Measurements from ENCODE around the gene CTSD.
A peak's percentile ranks its signal among the peaks of the same experiment; 100 is the strongest.

CTSD gene

DNA sequence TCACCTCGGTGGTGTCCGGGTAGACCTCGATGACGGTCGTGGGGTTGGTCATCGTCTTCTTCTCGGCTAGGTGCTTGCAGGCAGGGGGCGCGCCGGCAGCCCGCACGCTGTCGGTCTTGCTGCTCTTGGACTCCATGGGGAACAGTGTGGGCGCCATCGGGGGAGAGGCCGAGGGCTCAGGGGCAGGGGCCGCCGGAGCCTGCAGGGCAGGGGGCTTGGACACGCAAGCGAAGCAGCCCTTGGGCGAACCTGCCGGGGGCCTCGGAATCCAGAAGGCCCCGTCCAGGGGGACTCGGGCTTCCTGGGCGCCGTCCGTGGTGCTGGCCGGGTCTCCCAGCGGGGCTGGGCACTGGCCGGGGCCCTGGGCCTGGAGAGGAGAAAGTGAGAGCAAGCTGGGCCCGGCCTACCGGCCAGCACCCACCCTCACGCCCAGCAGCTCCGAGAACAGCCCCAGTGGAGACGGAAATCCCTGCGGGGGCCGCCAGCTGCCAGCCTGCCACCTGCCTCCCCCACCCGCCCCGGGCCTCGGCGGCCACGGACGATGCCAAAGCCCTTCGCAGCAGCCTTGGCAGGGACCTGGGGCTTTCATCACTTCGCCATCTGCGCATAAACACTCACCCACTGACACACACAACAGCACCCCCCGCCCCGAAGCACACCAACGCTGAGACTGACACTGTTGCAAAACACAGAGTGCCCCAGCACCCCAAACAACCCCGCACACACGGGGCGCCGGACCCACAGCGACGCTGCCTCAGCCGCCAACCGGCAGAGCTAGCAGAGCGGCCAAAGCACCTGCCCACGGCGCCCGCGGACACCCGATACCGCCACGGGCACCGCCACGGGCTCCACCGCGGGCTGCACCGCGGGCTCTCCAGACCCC, 15.7 kb downstream of the CTSD start:
- peak overlapping the region; percentile 77 to 87 for H3K27ac ChIP-seq
- TF ChIP-seq, protein P1, sequence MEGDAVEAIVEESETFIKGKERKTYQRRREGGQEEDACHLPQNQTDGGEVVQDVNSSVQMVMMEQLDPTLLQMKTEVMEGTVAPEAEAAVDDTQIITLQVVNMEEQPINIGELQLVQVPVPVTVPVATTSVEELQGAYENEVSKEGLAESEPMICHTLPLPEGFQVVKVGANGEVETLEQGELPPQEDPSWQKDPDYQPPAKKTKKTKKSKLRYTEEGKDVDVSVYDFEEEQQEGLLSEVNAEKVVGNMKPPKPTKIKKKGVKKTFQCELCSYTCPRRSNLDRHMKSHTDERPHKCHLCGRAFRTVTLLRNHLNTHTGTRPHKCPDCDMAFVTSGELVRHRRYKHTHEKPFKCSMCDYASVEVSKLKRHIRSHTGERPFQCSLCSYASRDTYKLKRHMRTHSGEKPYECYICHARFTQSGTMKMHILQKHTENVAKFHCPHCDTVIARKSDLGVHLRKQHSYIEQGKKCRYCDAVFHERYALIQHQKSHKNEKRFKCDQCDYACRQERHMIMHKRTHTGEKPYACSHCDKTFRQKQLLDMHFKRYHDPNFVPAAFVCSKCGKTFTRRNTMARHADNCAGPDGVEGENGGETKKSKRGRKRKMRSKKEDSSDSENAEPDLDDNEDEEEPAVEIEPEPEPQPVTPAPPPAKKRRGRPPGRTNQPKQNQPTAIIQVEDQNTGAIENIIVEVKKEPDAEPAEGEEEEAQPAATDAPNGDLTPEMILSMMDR (IDR thresholded peaks at IDR 0.05), result no peak
- DNase-seq (ENCODE audit: low spot score), result peak; percentile 79
- peak overlapping the region; percentile 72 for H3K4me3 ChIP-seq

DNA sequence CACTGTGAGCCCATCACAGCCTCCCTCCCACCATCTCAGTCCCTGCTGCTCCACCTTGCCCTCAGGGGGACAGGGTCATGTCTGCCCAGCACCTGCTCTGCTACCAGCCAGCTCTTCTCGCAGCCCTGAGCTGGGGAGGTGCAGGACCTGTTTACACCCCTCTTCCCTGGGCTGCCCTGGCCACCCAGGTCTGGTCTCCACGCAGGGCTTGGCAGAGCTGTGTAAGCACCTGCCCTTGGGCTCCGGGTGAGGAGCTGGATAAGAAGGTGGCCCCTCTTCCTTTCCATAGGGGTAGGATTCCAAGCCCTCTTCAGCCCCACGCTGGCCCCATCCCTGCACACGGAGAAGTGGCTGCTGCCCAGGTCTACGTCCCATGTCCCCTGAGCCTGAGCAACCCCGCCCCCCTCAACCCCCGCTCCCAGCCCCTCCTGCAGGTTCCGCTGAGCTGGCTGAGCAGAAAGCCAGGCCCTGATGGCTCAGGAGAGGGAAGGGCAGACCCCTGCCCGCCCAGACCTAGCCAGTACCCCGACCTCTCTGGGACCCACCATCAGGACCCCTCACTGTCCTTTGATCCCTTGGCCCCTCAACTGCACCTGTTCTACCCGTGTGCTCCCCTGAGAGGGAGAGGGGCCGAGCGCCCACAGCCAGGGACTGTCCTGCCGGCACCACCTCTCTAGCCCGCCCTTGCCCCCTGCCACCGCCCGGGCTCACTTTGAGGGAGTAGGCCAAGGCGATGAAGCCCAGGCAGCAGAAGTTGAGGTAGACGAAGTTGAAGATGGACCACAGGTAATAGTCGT, 16.6 kb downstream of the CTSD start:
- peak overlapping the region; percentile 72 for H3K4me3 ChIP-seq

DNA sequence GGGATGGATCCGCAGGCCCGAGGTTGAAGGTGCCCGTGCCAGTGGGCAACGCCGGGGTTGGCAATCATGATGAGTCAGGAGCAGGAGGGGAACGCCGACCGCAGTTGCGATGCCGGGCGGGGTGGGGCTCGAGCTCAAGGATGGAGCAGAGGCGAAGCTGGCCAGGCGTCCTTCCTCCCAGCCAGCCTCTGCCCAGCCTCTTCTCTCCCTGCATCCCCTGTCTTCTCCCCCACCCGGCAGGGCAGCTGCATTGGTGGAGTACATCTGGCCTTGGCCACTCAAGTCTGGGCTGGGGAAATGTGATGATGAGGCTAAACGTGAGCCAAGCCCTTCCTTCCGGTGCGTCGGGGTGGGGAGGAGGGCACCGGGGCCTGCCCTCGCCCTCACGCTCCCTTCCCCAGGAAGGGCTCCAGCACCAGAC, 17.2 kb downstream of the CTSD start:
- peak; percentile 73 for DNase-seq (ENCODE audit: low spot score)
- Histone ChIP-seq H3K4me3 (peak overlapping the region; percentile 72), H3K27ac (peak overlapping the region in 1 of 2 donors; percentile 87)
- TF ChIP-seq, protein P1 (IDR thresholded peaks at IDR 0.05), result no peak

More for the DNA sequence above, 16.6 kb downstream of the CTSD start:
- peak overlapping the region in 1 of 2 donors; percentile 87 for H3K27ac ChIP-seq
- peak; percentile 69 for DNase-seq (ENCODE audit: low spot score)
- TF ChIP-seq, protein P1 (IDR thresholded peaks at IDR 0.05), result no peak

DNA sequence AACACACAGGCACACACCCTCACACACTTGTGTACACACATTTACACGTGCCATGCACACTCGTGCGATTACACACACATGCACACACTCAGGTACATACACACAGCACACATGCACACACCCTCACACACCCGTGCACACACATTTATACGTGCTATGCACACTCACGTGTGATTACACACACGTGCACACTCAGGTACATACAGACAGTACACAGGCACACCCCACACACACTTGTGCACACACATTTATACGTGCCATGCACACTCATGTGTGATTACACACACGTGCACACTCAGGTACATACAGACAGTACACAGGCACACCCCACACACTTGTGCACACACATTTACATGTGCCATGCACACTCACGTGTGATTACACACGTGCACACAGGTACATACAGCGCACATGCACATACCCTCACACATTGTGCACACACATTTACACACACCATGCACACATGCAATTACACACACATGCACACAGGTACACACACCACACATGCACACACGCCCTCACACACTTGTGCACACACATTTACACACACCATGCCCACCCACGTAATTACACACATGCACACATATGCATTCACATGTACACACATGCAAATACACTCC, 17.9 kb downstream of the CTSD start:
- no peak for DNase-seq (ENCODE audit: low spot score)
- peak overlapping the region; percentile 72 for H3K4me3 ChIP-seq
- peak overlapping the region in 1 of 2 donors; percentile 87 for H3K27ac ChIP-seq
- TF ChIP-seq, protein P1 (IDR thresholded peaks at IDR 0.05), result no peak

DNA sequence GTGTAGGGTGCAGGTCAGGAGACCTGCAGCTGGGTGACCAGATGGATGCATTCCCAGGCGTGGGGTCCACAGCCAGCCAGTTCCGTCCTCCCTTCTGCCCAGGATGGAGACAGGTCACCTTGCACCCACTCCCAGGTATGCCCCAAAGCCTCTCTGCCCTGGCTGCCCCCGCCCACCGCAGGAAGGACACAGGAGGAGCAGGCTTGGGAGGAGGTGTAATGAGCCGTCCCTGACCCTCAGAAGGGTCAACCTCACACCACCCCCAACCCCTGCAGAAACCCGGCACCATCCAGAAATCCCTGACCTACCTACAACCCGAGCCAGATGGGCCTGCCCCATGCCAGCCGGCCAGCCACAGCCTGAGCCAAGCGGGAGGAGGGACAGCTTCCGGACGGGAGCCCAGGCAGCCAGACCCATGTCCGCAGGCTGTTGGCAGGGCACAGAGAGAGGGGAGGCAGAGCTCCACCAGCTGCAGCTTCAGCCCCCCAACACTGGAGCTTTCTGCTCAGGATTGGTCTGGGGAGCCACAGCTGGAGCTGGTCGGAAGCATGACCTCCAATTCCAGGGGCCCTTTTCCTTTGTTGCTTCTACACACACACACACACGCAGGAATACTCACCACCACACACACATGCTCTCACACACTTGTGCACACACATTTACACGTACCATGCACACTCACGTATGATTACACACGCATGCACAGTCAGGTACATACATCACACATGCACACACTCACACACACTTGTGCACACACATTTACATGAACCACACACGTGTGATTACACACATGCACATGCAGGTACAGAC, 18.6 kb downstream of the CTSD start:
- Histone ChIP-seq H3K27ac (peak overlapping the region in 1 of 2 donors; percentile 62), H3K4me3 (peak overlapping the region; percentile 72)
- TF ChIP-seq, protein P1 (IDR thresholded peaks at IDR 0.05), result no peak
- peak; percentile 77 for DNase-seq (ENCODE audit: low spot score)
